IPS-20b (cell line): ENCODE measurements around the gene B4GALNT3.

ENCODE experiments used
- H3K27ac ChIP-seq: one replicate; pipeline ENCODE4 v1.5.1; 2013; ENCODE audit warnings: low read length
- H3K27me3 ChIP-seq: 2 replicates; pipeline ENCODE4 v1.6.1; 2013; ENCODE audit warnings: mild to moderate bottlenecking, low read length, inconsistent platforms; ENCODE audit not compliant: insufficient read depth
- H3K36me3 ChIP-seq: 2 replicates; pipeline ENCODE4 v1.6.1; 2013; ENCODE audit warnings: low read depth, mild to moderate bottlenecking, inconsistent platforms, low read length, moderate library complexity; ENCODE audit not compliant: insufficient read depth
- H3K4me1 ChIP-seq: 2 replicates; pipeline ENCODE4 v1.6.1; 2013; ENCODE audit warnings: mild to moderate bottlenecking, control low read depth, inconsistent platforms, low read length, moderate library complexity; ENCODE audit not compliant: insufficient read depth
- H3K4me3 ChIP-seq: 2 replicates; pipeline ENCODE4 v1.5.1; 2013; ENCODE audit warnings: mild to moderate bottlenecking, low read length, inconsistent platforms
- H3K9ac ChIP-seq: 2 replicates; pipeline ENCODE4 v1.6.1; 2013; ENCODE audit warnings: low read depth, mild to moderate bottlenecking, inconsistent platforms, low read length, moderate library complexity
- H3K9me3 ChIP-seq: 2 replicates; pipeline ENCODE4 v1.6.1; 2013; ENCODE audit warnings: mild to moderate bottlenecking, low read depth, low read length, inconsistent platforms; ENCODE audit not compliant: insufficient read depth

Gene B4GALNT3

GRCh38 chr12:533718-534117 is 74.0 kb downstream of the B4GALNT3 start:
- Histone ChIP-seq H3K9me3 (peaks cover 9% of the 10 kb centered on the region; the same call in 1 of the 2 replicates), H3K9ac (no peak overlapping the region), H3K36me3 (no peaks in the 10 kb centered on the region), H3K27me3 (no peaks in the 10 kb centered on the region), H3K4me1 (peaks cover 3% of the 10 kb centered on the region; the same call in 1 of the 2 replicates), H3K4me3 (no peak overlapping the region), H3K27ac (no peak overlapping the region)

- Histone ChIP-seq H3K36me3 (no peaks in the 10 kb centered on the region), H3K27me3 (no peaks in the 10 kb centered on the region), H3K9me3 (peaks cover 4% of the 10 kb centered on the region; the same call in 1 of the 2 replicates), H3K4me1 (peaks cover 3% of the 10 kb centered on the region; the same call in 1 of the 2 replicates), H3K4me3 (no peak overlapping the region), H3K9ac (no peak overlapping the region), H3K27ac (no peak overlapping the region)
These were observed 74.5 kb downstream of the B4GALNT3 start for GRCh38 chr12:534216-534615.

GRCh38 chr12:535396-535795 is 75.7 kb downstream of the B4GALNT3 start:
- Histone ChIP-seq H3K9ac (no peak overlapping the region), H3K4me1 (peaks cover 3% of the 10 kb centered on the region; the same call in 1 of the 2 replicates), H3K27me3 (no peaks in the 10 kb centered on the region), H3K27ac (no peak overlapping the region), H3K9me3 (no peaks in the 10 kb centered on the region), H3K36me3 (no peaks in the 10 kb centered on the region), H3K4me3 (no peak overlapping the region)

GRCh38 chr12:536751-537245 is 77.1 kb downstream of the B4GALNT3 start:
- no peak overlapping the region for H3K27ac ChIP-seq
- H3K27me3 ChIP-seq: no peaks in the 10 kb centered on the region
- H3K4me1 ChIP-seq: peaks cover 6% of the 10 kb centered on the region; the same call in 1 of the 2 replicates
- H3K9ac ChIP-seq: no peak overlapping the region
- no peak overlapping the region for H3K4me3 ChIP-seq
- H3K9me3 ChIP-seq: no peaks in the 10 kb centered on the region
- H3K36me3 ChIP-seq: no peaks in the 10 kb centered on the region

- H3K36me3 ChIP-seq: no peaks in the 10 kb centered on the region
- H3K27me3 ChIP-seq: no peaks in the 10 kb centered on the region
- no peaks in the 10 kb centered on the region for H3K9me3 ChIP-seq
- H3K27ac ChIP-seq: no peak overlapping the region
- H3K4me3 ChIP-seq: no peak overlapping the region
- H3K4me1 ChIP-seq: peaks cover 14% of the 10 kb centered on the region; the same call in 1 of the 2 replicates
- H3K9ac ChIP-seq: no peak overlapping the region
These were observed 78.0 kb downstream of the B4GALNT3 start for GRCh38 chr12:537772-538171.

GRCh38 chr12:538731-539539 is 79.2 kb downstream of the B4GALNT3 start:
- Histone ChIP-seq H3K36me3 (no peaks in the 10 kb centered on the region), H3K27me3 (no peaks in the 10 kb centered on the region), H3K4me3 (no peak overlapping the region), H3K4me1 (peaks cover 14% of the 10 kb centered on the region; the same call in 1 of the 2 replicates), H3K9me3 (no peaks in the 10 kb centered on the region), H3K27ac (no peak overlapping the region), H3K9ac (no peak overlapping the region)

GRCh38 chr12:539540-540310 is 80.0 kb downstream of the B4GALNT3 start:
- H3K4me3 ChIP-seq: no peak overlapping the region
- no peaks in the 10 kb centered on the region for H3K9me3 ChIP-seq
- H3K27ac ChIP-seq: no peak overlapping the region
- no peak overlapping the region for H3K9ac ChIP-seq
- no peaks in the 10 kb centered on the region for H3K27me3 ChIP-seq
- peaks cover 14% of the 10 kb centered on the region; the same call in 1 of the 2 replicates for H3K4me1 ChIP-seq
- H3K36me3 ChIP-seq: no peaks in the 10 kb centered on the region

- Histone ChIP-seq H3K4me1 (peaks cover 14% of the 10 kb centered on the region; the same call in 1 of the 2 replicates), H3K9ac (no peak overlapping the region)
These were observed 82.1 kb downstream of the B4GALNT3 start for GRCh38 chr12:541676-542324.

GRCh38 chr12:542395-543113 is 82.8 kb downstream of the B4GALNT3 start:
- peaks cover 12% of the 10 kb centered on the region; the same call in 1 of the 2 replicates for H3K27me3 ChIP-seq
- H3K27ac ChIP-seq: no peak overlapping the region
- H3K4me1 ChIP-seq: peaks cover 11% of the 10 kb centered on the region; the same call in 1 of the 2 replicates
- H3K9ac ChIP-seq: no peak overlapping the region
- no peak overlapping the region for H3K4me3 ChIP-seq
- H3K9me3 ChIP-seq: no peaks in the 10 kb centered on the region
- no peaks in the 10 kb centered on the region for H3K36me3 ChIP-seq

More at GRCh38 chr12:541676-542324, 82.1 kb downstream of the B4GALNT3 start:
- no peak overlapping the region for H3K4me3 ChIP-seq
- H3K9me3 ChIP-seq: no peaks in the 10 kb centered on the region
- H3K27me3 ChIP-seq: peaks cover 11% of the 10 kb centered on the region; the same call in 1 of the 2 replicates
- H3K27ac ChIP-seq: no peak overlapping the region
- H3K36me3 ChIP-seq: no peaks in the 10 kb centered on the region

- peaks cover 11% of the 10 kb centered on the region; the same call in 1 of the 2 replicates for H3K4me1 ChIP-seq
- no peak overlapping the region for H3K4me3 ChIP-seq
These were observed 83.3 kb downstream of the B4GALNT3 start for GRCh38 chr12:543114-543451.

GRCh38 chr12:544142-544541 is 84.4 kb downstream of the B4GALNT3 start:
- Histone ChIP-seq H3K36me3 (no peaks in the 10 kb centered on the region), H3K27ac (no peak overlapping the region), H3K27me3 (peaks cover 12% of the 10 kb centered on the region; the same call in 1 of the 2 replicates), H3K4me3 (no peak overlapping the region), H3K4me1 (peaks cover 11% of the 10 kb centered on the region; the same call in 1 of the 2 replicates), H3K9me3 (no peaks in the 10 kb centered on the region), H3K9ac (no peak overlapping the region)

More at GRCh38 chr12:543114-543451, 83.3 kb downstream of the B4GALNT3 start:
- H3K9me3 ChIP-seq: no peaks in the 10 kb centered on the region
- no peak overlapping the region for H3K27ac ChIP-seq
- H3K36me3 ChIP-seq: no peaks in the 10 kb centered on the region
- no peak overlapping the region for H3K9ac ChIP-seq
- H3K27me3 ChIP-seq: peaks cover 12% of the 10 kb centered on the region; the same call in 1 of the 2 replicates
